ENCODE results near the gene ABHD1. TPM values are rescaled to one million over a fixed set of nuclear protein-coding genes. Genes with fewer than 3 reads are reported as not detected.

Gene ABHD1
- total RNA-seq, 1 donor from 2014 or later, result 3.6 TPM

Other genes starting within 250 kb of the ABHD1 start
- gene MAPRE3, start 153.2 kb upstream of the ABHD1 start, total RNA-seq, result 26.7 TPM
- 74.0 TPM for gene TMEM214, start 90.8 kb upstream of the ABHD1 start, total RNA-seq
- 16.3 TPM for gene AGBL5, start 72.1 kb upstream of the ABHD1 start, total RNA-seq
- gene OST4, start 52.2 kb upstream of the ABHD1 start, total RNA-seq, result 198 TPM
- gene EMILIN1, start 45.2 kb upstream of the ABHD1 start, total RNA-seq, result 46.8 TPM
- 7.1 TPM for gene KHK, start 37.0 kb upstream of the ABHD1 start, total RNA-seq
- gene CGREF1, start 4.7 kb upstream of the ABHD1 start, total RNA-seq, result 4.1 TPM
- 30.3 TPM for gene PREB, start 10.8 kb downstream of the ABHD1 start, total RNA-seq
- gene PRR30, start 15.6 kb downstream of the ABHD1 start, total RNA-seq, result not detected
- not detected for gene TCF23, start 25.2 kb downstream of the ABHD1 start, total RNA-seq
- gene ATRAID, start 88.2 kb downstream of the ABHD1 start, total RNA-seq, result 92.1 TPM
- 22.6 TPM for gene SLC5A6, start 88.5 kb downstream of the ABHD1 start, total RNA-seq
- gene CAD, start 93.6 kb downstream of the ABHD1 start, total RNA-seq, result 31.4 TPM
- not detected for gene SLC30A3, start 139.2 kb downstream of the ABHD1 start, total RNA-seq
- gene DNAJC5G, start 151.6 kb downstream of the ABHD1 start, total RNA-seq, result not detected
- gene TRIM54, start 158.6 kb downstream of the ABHD1 start, total RNA-seq, result 0.31 TPM
- gene UCN, start 184.6 kb downstream of the ABHD1 start, total RNA-seq, result 2.4 TPM
- gene MPV17, start 199.3 kb downstream of the ABHD1 start, total RNA-seq, result 53.5 TPM
- 57.1 TPM for gene GTF3C2, start 232.9 kb downstream of the ABHD1 start, total RNA-seq
- gene EIF2B4, start 246.5 kb downstream of the ABHD1 start, total RNA-seq, result 39.1 TPM
- gene SNX17, start 246.8 kb downstream of the ABHD1 start, total RNA-seq, result 79.1 TPM